GM06990 (cell line): ENCODE data around the gene RNF4.
A peak's percentile ranks its signal among the peaks of the same experiment; 100 is the strongest.

Source experiments
- DNase-seq: peaks from one replicate; pipeline ENCODE4 v3.0.0-alpha.2; 2011; ENCODE audit not compliant: insufficient read length; ENCODE audit errors: extremely low read depth
- H3K27me3 ChIP-seq: replicated peaks from 2 replicates; pipeline ENCODE4 v1.6.0; 2011; ENCODE audit warnings: low read length; ENCODE audit not compliant: control insufficient read depth, insufficient read depth
- H3K36me3 ChIP-seq: 2 replicates; pipeline ENCODE4 v1.5.1; 2011; ENCODE audit warnings: low read length; ENCODE audit not compliant: control insufficient read depth, insufficient read depth
- H3K4me3 ChIP-seq: replicated peaks from 2 replicates; pipeline ENCODE4 v1.5.1; 2011; ENCODE audit warnings: low read depth, mild to moderate bottlenecking, control low read depth, low read length
- TF ChIP-seq, protein P1 (sequence below): IDR thresholded peaks from 2 replicates; pipeline ENCODE4 v1.5.1; 2011; ENCODE audit warnings: low read length, control low read depth, mild to moderate bottlenecking, inconsistent platforms; ENCODE audit not compliant: insufficient read depth, poor library complexity, severe bottlenecking

The RNF4 gene

DNA sequence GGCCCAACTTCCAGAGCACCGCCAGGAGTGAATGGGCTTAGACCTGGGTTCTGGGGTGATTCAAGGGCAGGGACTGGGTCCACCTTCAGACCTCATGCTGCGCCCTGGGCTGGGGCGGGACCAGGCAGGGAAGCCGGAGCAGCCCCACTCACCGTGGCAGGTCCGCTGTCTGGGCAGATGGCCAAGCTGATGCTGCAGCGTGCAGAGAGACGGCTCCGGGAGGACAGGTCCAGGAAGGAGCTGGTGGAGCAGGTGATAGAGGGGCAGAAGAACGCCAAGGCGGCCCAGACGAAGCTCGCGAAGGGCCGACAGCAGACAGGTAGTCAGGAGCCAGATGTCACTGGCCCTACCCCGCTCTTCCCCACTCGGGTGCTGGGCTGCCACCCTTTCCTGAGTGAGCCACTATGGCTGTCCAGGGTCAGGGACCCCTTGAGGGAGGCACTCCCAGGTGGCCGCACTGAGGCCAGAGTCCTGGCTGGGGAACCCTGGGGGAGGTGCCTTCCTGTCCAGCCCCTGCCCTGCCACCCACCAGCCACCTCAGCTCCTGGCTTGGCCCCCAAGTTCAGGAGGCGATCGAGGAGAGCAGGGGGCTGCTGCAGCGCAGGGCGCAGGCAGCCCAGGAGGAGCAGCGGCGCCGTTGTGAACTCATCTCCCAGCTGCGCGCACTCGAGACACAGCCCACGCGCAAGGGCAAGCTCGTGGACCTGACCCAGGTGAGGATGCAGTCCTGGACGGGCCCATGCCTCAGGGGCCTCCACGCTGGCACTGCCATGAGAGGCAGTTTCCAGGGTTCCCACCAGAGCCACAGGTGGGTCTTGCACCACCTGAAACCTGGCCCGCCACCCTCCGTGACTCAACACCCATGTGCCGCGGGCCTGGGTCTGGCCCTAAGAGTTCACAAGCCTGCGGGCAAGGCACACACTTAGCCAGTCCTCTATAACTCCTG, 10.1 kb upstream of the RNF4 start:
- DNase-seq: no peak

DNA sequence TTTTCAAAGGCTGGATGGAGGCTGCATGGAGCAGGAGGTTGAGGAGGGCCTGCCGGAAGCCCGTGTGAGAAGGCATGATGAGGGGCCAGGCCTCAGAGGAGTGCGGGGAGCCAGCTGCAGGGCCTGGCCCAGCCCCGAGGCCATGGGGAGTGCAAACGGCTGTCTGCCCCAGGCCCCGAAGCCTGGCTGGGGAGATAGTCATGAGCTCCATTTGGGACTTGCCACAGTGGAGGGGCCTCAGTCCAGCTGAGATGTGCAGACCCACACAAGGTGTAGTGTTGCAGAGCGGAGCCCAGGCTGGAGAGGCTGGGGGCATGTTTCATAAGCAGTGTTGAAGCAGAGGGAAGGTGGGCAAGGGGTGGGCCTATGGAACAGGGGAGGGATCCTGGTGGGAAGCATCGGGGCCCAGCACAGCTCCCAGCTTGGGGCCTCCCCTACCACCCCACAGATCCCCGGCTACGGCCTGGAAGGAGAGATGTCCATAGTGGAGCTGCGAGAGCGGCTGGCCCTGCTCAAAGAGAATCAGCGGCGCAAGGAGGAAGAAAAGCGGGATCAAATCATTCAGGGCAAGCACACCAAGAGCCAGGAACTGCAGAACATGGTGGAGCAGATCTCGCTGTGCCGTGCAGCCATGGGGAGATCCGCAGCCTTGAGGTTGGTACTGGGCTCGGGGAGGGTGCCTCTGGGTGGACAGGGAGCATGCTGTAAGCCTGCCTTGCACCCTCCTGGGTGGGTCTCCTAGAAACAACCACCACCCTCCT, 9.1 kb upstream of the RNF4 start:
- Histone ChIP-seq H3K27me3 (no peaks in the 10 kb centered on the region), H3K36me3 (no peaks in the 10 kb centered on the region), H3K4me3 (no peak overlapping the region)
- TF ChIP-seq, protein P1, sequence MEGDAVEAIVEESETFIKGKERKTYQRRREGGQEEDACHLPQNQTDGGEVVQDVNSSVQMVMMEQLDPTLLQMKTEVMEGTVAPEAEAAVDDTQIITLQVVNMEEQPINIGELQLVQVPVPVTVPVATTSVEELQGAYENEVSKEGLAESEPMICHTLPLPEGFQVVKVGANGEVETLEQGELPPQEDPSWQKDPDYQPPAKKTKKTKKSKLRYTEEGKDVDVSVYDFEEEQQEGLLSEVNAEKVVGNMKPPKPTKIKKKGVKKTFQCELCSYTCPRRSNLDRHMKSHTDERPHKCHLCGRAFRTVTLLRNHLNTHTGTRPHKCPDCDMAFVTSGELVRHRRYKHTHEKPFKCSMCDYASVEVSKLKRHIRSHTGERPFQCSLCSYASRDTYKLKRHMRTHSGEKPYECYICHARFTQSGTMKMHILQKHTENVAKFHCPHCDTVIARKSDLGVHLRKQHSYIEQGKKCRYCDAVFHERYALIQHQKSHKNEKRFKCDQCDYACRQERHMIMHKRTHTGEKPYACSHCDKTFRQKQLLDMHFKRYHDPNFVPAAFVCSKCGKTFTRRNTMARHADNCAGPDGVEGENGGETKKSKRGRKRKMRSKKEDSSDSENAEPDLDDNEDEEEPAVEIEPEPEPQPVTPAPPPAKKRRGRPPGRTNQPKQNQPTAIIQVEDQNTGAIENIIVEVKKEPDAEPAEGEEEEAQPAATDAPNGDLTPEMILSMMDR: no peak
- DNase-seq: no peak

More for the DNA sequence above, 10.1 kb upstream of the RNF4 start:
- TF ChIP-seq, protein P1: no peak
- Histone ChIP-seq H3K36me3 (no peaks in the 10 kb centered on the region), H3K27me3 (no peaks in the 10 kb centered on the region), H3K4me3 (no peak overlapping the region)

DNA sequence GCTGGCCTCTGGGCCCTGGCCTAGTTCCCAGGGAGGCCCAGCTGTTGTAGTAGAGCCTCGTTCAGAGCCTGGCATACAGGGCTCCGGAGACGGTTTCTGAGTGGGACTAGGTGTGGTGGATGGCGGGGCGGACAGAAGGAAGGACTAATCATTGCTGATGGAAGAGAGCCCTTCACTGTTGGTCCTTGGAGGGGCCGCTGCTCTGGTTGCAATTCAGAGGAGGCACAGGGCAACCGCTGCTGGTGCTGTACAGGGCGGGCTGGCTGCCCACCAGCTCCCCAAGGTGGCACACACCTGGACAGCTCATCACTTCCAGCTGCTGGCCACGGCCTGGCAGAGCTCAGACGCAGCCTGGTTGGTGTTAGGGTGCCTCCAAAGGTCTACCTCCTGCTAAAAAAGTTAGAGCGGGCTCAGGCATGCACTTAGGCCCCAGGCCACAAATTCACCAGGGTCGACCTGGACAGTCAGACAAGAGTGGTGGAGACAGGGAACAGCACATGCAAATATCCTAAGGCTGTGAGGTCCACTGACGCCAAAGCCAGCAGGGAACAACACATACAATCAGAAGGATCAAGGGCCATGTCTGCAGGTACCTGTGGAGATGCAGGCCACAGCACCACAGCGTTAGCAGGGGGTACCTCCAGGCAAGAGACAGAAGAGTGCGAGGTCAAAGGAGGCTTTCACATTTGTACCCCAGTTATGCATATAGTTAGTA, 7.5 kb upstream of the RNF4 start:
- TF ChIP-seq, protein P1: no peak
- H3K36me3 ChIP-seq: no peaks in the 10 kb centered on the region
- H3K4me3 ChIP-seq: no peak overlapping the region
- no peak for DNase-seq
- no peaks in the 10 kb centered on the region for H3K27me3 ChIP-seq

DNA sequence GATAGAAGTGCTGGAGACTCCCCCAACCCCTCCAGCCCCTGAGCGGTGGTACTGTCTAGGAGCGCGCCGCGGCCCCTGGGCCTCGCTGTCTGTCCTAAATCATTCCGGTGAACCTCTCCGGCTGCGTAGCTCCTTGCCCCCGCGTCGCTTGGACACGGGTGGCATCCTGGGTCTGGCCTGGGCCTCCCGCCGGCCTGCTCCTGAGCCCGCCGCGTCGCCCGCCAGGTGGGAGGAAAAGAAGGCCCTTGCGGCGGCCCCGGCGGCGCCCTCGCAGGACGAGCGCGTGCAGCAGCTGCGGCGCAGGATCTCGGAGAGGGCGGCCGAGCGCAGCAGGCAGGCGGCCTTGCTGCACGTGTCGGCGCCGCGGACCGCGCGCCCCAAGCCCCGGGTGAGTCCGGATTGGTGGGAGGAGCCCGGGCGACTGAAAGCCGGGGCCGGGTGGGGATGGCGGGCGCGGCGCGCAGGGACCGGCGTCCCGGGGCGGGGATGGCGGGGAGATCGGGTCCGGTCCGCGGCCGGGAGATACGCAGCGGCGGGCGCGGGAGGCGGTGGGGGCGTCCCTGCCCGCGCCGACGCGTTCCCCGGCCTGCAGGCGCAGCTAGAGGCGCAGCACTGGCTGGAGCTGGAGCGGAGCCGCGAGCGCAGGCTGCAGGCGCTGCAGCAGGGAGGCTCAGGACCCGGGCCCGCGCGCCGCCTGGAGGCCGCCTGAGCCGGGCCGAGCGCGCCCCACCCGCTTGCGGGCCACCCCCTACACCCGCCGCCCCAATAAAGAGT, 6.5 kb upstream of the RNF4 start:
- Histone ChIP-seq H3K36me3 (no peaks in the 10 kb centered on the region), H3K27me3 (no peaks in the 10 kb centered on the region), H3K4me3 (peak overlapping the region; percentile 38)
- peak; percentile 82 for DNase-seq
- TF ChIP-seq, protein P1: peak; percentile 24
